H1 (cell line): Measurements from ENCODE around the gene TPO.

Source experiments
- CBX8 ChIP-seq: fragments of 300-800, 300-1000 bp; sonication (generic); IDR thresholded peaks from 2 replicates; pipeline ENCODE4 v1.7.1; 2016; ENCODE audit warnings: low read depth, low read length, borderline replicate concordance
- CEBPB ChIP-seq: IDR thresholded peaks from 2 replicates; pipeline ENCODE4 v1.6.1; 2012; ENCODE audit warnings: low read depth, low read length
- TF ChIP-seq, protein P1 (sequence below): IDR thresholded peaks from 2 replicates; pipeline ENCODE4 v1.6.1; 2012; ENCODE audit warnings: inconsistent platforms

DNA sequence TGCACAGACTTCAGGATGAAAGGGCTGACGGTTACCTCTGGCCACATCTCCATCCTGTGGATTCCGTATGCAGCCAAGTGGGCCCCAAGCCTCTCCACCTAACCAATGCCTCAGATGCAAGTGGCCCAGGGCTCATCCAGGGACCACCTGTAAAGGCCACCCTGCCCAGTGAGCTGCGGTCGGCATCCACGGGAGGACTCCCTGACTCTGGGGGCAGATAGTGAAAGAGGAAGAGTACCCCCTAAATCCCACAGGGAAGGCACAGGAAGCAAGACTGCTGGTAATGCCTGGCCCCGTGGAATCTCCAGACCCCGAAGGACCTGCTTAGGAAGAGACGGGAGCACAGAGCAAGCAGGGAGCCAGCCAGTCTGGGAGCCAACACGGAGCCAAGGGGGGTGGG lies 11.2 kb upstream of the TPO start:
- TF ChIP-seq CEBPB (no peak), CBX8 (no peak)
- TF ChIP-seq, protein P1, sequence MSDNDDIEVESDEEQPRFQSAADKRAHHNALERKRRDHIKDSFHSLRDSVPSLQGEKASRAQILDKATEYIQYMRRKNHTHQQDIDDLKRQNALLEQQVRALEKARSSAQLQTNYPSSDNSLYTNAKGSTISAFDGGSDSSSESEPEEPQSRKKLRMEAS: no peak
